GF-D8 (cell line): ENCODE data around the gene KCNQ4.

ENCODE experiments used
- DNase-seq: peaks from one replicate; lab custom pipeline; 2025; lab: John Stamatoyannopoulos, UW

Gene KCNQ4

GRCh38 chr1:40820251-40820797, 36.7 kb downstream of the KCNQ4 start:
- no peak for DNase-seq

DNA sequence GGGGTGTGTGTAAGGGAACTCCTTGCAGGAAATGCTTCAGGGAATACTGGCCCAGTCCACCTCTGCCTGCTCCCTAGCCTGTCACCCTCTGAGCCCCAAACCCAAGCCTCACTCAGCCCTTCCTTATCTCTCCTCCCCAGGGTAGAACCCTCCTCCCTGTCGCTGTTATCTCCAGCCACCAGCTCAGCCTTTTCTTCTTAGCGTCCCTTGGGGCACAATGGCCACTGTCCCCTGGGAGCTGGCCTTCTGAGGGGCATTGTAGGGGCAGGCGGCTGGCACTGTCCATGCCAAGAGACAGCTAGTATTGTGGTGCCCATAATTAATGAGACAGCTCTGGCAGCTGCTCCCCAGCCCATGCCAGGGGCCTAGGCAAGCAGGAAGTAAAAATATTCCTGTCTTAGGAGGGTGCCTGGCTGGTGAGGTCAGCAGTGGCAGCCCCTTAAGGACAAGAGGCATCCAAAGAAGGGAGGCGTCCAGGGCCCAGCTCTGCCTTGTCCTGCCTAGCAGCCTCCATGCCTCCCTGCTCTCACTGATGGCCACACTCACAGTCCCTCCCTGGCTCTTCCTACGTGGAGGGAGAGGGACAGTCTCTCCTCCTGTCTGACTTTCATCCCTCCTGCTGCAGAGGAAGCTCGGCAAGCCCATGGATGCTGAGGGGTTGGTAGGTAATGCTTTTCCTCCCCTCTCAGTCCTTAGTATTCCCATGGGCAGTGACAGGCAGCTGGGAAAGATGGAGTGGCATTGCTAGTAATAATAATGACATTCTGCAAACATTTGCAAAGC, 37.5 kb downstream of the KCNQ4 start:
- DNase-seq = peak; percentile 5

GRCh38 chr1:40822890-40823289, 39.3 kb downstream of the KCNQ4 start:
- no peak for DNase-seq

- DNase-seq = no peak
These were observed 39.8 kb downstream of the KCNQ4 start for GRCh38 chr1:40823345-40823744.

GRCh38 chr1:40823983-40824382, 40.4 kb downstream of the KCNQ4 start:
- DNase-seq = no peak

- DNase-seq = no peak
These were observed 41.2 kb downstream of the KCNQ4 start for GRCh38 chr1:40824591-40825434.

- DNase-seq = peak; percentile 11
These were observed 41.8 kb downstream of the KCNQ4 start for GRCh38 chr1:40825435-40825788.

DNA sequence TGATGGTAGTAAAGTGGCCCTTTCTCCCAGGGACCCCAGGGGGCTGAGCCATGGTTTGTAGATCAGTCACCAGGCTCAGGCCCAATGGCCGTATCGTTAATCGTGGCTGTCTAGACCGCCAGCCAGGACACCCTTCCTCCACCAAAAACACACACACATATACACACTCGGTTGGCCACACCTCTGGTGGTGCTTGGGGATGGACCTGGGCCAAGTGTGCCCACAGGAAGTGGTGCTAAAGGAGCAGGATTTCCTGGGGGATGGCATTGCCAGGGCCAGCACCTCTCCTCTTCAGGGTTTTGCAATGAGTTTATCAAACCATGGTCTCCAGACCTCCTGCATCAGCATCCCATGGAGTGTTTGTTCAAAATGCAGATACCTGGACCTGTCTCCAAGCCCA, 42.4 kb downstream of the KCNQ4 start:
- DNase-seq = peak; percentile 63

GRCh38 chr1:40829631-40830245, 46.2 kb downstream of the KCNQ4 start:
- DNase-seq = no peak

GRCh38 chr1:40830419-40830943, 46.9 kb downstream of the KCNQ4 start:
- DNase-seq = no peak

DNA sequence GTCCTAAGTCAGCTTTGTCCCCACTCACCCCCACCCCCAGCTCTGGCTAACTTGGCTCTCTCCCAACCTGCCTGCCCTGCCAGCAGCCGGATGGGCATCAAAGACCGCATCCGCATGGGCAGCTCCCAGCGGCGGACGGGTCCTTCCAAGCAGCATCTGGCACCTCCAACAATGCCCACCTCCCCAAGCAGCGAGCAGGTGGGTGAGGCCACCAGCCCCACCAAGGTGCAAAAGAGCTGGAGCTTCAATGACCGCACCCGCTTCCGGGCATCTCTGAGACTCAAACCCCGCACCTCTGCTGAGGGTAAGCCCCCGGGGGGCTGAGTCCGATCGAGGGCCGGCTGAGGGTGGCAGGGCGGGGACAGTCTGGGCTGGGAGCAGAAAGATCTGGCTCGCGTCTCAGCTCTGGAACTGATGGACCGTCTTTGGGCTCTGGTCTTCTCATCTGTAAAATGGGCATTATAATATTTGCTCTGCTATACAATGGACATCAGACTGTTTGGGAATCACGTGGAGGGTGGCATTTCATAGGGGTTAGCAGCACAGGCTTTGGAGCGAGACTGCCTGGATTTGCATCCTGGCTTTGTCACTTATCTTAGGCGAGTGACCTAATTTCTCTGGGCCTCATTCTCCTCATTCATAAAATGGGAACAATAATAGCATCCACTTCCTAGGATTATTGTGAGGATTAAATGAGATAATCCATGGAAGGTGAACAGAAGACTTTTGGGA, 47.6 kb downstream of the KCNQ4 start:
- no peak for DNase-seq

- DNase-seq = no peak
These were observed 50.4 kb downstream of the KCNQ4 start for GRCh38 chr1:40833979-40834378.

GRCh38 chr1:40834968-40835545, 51.5 kb downstream of the KCNQ4 start:
- no peak for DNase-seq

GRCh38 chr1:40836283-40836682, 52.7 kb downstream of the KCNQ4 start:
- no peak for DNase-seq

GRCh38 chr1:40837601-40838000, 54.0 kb downstream of the KCNQ4 start:
- DNase-seq = no peak

- no peak for DNase-seq
These were observed 54.7 kb downstream of the KCNQ4 start for GRCh38 chr1:40838045-40838979.

GRCh38 chr1:40838980-40839942, 55.7 kb downstream of the KCNQ4 start:
- no peak for DNase-seq

GRCh38 chr1:40839943-40840335, 56.4 kb downstream of the KCNQ4 start:
- DNase-seq = no peak
